HL-60 (cell line): ENCODE measurements around the gene MYEOV.

Source experiments
- POLR2AphosphoS5 ChIP-seq: IDR thresholded peaks from 2 replicates; pipeline ENCODE4 v1.6.1; 2012; ENCODE audit warnings: low read depth
- SPI1 ChIP-seq: IDR thresholded peaks from 2 replicates; pipeline ENCODE4 v1.6.1; 2012; ENCODE audit warnings: low read depth, mild to moderate bottlenecking, borderline replicate concordance
- TF ChIP-seq, protein P1 (sequence below): IDR thresholded peaks from one replicate; pipeline ENCODE4 v1.5.1; 2011; ENCODE audit warnings: low read length, control low read depth, inconsistent platforms; ENCODE audit not compliant: insufficient read depth
- TF ChIP-seq, protein P2 (sequence below): IDR thresholded peaks from 2 replicates; pipeline ENCODE4 v1.6.1; 2012; ENCODE audit warnings: low read depth; ENCODE audit not compliant: insufficient replicate concordance

DNA sequence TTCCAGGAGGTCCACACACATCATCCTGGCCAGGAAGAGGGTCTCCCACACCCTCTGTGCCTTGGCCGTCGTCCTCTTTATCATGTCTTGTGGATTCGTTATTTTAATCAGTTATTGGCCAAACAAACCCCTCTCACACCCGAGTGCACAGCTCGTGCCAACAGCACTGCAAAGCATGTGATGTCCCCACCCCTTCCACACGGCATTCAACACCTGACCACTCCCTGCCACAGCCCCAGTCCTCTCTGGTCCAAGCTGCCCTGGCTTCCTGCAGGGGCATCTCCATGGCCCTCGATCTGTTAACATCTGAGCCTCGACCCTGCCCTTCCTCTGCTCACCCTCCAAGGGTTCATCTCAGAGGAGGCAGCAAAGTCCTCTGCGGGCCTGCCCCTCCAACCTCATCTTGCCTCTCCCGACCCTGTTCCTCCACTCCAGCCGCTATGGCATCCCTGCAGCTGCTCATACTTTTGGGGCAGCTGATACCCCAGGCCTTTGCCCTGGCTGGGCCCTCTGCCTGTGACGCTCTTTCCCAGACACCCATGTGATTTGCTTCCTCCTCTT is 14.0 kb downstream of the MYEOV start:
- TF ChIP-seq, protein P1, sequence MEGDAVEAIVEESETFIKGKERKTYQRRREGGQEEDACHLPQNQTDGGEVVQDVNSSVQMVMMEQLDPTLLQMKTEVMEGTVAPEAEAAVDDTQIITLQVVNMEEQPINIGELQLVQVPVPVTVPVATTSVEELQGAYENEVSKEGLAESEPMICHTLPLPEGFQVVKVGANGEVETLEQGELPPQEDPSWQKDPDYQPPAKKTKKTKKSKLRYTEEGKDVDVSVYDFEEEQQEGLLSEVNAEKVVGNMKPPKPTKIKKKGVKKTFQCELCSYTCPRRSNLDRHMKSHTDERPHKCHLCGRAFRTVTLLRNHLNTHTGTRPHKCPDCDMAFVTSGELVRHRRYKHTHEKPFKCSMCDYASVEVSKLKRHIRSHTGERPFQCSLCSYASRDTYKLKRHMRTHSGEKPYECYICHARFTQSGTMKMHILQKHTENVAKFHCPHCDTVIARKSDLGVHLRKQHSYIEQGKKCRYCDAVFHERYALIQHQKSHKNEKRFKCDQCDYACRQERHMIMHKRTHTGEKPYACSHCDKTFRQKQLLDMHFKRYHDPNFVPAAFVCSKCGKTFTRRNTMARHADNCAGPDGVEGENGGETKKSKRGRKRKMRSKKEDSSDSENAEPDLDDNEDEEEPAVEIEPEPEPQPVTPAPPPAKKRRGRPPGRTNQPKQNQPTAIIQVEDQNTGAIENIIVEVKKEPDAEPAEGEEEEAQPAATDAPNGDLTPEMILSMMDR: no peak
- TF ChIP-seq POLR2AphosphoS5: no peak
- TF ChIP-seq, protein P2, sequence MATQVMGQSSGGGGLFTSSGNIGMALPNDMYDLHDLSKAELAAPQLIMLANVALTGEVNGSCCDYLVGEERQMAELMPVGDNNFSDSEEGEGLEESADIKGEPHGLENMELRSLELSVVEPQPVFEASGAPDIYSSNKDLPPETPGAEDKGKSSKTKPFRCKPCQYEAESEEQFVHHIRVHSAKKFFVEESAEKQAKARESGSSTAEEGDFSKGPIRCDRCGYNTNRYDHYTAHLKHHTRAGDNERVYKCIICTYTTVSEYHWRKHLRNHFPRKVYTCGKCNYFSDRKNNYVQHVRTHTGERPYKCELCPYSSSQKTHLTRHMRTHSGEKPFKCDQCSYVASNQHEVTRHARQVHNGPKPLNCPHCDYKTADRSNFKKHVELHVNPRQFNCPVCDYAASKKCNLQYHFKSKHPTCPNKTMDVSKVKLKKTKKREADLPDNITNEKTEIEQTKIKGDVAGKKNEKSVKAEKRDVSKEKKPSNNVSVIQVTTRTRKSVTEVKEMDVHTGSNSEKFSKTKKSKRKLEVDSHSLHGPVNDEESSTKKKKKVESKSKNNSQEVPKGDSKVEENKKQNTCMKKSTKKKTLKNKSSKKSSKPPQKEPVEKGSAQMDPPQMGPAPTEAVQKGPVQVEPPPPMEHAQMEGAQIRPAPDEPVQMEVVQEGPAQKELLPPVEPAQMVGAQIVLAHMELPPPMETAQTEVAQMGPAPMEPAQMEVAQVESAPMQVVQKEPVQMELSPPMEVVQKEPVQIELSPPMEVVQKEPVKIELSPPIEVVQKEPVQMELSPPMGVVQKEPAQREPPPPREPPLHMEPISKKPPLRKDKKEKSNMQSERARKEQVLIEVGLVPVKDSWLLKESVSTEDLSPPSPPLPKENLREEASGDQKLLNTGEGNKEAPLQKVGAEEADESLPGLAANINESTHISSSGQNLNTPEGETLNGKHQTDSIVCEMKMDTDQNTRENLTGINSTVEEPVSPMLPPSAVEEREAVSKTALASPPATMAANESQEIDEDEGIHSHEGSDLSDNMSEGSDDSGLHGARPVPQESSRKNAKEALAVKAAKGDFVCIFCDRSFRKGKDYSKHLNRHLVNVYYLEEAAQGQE: no peak
- no peak for TF ChIP-seq SPI1
